ENCODE measurements around the gene PACRG. TPM values are rescaled to one million over a fixed set of nuclear protein-coding genes. Genes with fewer than 3 reads are reported as not detected.

PACRG gene
- total RNA-seq, 1 donor from 2014 or later, result 7.4 TPM

DNA sequence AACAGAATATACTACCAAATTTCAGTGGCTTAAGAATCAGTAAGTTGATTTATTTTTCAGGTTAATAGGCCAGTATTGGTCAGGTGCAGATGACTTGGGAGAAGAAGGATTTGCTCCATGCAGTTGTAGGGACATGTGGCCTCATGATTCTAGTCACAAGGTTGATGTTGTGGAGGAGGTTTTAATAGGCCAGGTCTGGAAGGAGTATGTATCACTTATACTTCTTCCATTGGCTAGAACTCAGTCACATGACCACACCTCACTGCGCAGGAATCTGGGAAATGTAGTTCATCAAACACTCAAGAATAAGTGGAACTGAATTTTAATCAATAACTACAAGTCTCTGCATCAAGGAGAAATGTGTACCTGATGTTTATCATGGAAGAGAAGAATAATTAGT, 405.2 kb downstream of the PACRG start:
- intact Hi-C loops (cut with DNase I), result no loop called here
- ATAC-seq (ENCODE audit: poor library complexity) (no peak), DNase-seq (no peak)

DNA sequence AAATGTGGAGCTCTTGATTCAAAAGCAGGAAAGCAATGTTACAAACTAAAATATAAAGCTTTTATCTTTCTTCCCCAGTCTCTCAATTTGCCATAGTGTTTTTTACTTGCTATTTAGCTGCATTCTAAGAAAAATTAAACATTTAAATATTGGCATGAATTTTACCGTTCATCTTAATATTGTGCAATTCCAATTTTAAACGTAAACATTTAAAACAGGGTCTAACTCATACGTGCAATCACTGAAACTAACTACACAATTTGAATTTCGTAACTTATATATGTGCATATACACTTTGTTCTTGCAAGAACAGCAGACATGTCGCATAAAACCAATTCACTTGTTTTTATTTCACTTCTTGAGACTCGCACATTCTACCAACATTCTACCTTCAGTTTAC, 405.9 kb downstream of the PACRG start:
- no peak for ATAC-seq (ENCODE audit: poor library complexity)
- DNase-seq, result no peak
- intact Hi-C loops (cut with DNase I), result no loop called here

DNA sequence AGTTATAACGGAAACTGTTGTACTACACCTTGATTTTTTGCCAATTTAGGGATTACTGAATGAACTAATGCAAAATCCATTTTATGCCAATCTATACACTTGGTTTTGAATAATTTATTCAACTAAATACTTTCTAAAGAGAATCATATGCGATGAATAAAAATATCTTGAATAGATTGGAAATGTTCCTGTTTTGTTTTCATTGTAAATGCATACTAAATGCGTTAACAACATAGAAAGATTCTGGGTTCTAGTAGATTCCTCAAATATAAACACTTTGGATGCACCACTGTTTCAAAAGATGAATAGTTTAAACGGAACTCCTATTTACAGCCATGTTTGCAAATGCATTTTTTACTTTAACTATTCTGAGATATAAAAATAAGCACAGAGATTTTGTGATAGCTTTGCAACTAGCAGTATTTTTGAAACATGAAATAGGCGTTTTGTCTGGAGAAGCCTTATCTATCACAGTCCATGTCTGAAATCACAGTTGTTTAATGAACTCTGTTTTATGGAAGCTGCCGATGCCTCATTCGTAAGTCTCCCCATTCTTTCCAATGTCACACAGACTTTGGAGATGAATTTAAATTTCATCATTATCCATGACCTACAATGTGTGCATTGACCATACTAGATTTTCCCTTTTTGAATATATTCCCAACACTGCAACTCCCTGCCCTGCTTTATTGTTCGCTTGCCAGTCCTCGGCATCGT, 409.1 kb downstream of the PACRG start:
- ATAC-seq (ENCODE audit: poor library complexity) (no peak), DNase-seq (no peak)
- intact Hi-C loops (cut with DNase I), result no loop called here

DNA sequence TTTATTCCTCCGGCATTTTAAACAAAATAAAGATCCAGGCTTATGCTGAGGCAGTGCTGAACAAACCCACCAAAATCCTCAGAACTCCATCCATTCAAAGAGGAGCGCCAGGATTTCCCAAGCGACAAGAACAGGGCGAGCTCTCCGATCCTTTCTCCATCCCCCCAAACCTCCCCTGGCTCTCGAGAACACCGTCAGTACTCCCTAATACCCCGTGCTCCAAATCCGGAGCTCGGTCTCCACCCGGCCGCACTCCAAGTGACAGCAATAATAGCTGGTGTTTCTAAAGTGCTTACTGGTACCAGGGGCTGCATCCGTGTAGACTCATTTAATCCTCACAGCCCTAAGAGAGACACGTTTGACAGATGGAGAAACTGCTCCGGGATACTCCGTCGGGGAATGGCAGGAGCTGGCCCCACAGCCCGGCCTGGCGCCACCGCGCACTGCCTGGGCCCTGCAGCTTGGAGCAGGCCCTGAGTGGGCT, 409.7 kb downstream of the PACRG start:
- intact Hi-C loops (cut with DNase I), result no loop called here
- DNase-seq (no peak), ATAC-seq (ENCODE audit: poor library complexity) (no peak)

DNA sequence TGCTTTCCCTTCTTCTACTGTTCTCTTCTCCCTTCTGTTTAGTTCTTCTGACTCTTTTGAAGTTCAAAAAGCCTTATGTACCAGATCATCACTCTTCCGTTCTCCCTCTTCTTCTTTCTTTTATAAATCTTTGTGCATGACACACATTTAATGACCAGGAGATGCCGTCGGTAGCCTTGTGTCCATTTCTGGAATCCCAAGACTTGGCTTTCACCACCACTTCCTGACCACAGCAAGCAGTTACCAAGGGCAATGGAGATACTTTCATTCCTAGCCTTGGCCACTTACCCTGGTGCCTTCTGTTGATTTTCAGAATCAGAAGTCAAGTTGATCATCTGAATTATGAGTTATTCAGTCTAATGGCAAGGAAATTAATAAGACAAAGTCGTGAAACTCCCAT, 418.3 kb downstream of the PACRG start:
- ATAC-seq (ENCODE audit: poor library complexity) (no peak), DNase-seq (no peak)
- intact Hi-C loops (cut with DNase I), result no loop called here

DNA sequence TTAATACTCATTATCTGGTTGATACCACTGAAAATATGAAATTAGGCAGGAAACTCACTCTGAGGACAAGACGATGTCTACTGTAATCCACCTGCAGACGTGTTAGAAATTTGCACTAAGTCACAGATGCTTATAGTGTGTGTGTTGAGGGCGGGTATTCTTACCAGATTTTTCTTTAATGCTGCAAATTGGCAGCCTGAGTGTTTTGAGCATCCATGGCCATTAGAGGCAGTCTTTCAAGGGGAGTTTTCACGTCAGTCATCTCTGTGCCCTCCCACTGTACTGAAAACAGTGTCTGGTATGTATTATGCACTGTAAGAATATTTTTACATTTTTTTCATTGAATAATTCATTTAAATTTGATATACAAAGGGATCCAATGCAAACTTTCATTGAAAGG, 420.2 kb downstream of the PACRG start:
- ATAC-seq (ENCODE audit: poor library complexity) (no peak), DNase-seq (no peak)
- intact Hi-C loops (cut with DNase I), result no loop called here

DNA sequence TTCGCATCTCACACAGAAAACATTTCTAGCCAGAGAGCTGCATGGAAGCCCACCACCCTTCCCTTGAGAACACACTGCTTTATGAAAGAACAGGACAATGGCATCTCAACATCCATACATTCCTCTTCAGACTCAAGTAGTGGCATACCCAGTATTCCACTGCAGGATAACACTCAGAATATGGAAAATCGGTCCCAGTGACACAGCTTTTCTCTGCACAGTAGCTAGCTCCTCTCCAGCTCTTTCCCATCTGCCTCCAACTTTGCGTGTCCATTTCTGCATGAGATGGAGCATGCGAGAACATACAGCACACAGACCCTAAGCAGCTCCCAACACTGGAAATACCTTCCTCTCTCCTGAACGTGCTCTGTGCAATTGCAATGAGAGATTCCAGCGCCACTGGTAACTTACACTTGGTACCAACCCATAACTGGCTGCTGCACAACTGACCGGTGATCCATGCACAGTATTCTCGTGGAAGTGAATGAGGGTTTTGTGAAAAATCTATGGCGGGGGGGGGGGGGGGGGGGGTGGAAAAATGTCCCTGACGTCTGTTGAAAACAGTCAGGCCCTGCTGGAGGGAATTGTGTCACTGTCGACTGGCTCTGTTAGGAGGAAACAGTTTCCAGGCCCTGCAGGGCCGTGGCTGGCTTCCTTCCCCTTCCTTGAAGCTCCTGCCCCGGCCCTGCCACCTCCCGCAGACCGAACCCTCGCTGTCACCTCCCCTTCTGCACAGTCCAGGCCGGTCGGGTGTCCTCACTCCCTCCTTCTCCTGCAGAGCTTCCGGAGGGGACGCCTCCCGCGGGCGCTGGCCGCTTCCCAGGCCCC, 420.9 kb downstream of the PACRG start:
- DNase-seq, result no peak
- ATAC-seq (ENCODE audit: poor library complexity), result no peak
- intact Hi-C loops (cut with DNase I), result no loop called here

DNA sequence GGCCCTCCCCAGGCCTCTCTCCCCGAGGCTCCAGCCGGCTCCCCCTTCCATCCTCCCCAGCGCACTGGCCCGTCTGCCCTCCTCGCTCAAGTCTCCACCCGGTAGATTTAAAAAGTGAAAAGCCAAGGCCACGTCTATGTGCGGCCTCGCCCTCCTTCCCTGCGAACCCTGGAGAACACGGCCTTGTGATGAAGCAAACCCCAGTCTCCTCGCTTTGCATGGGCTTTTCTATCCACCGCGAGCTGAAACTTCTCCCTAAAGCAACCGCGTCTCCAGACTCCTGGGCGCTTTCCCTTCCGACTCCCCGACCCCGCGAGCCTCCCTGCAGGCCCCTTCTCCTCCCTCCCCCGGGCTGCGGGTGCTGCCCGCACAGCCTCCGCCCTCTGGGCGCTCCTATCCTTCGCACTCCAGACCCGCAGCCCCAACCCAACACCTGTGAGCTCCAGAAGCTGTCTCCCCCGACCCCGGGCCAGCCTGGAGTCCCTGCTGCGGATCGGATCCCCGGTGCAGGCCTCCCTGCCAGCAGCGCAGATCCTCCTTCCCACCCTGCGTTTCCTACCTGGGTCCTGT, 421.6 kb downstream of the PACRG start:
- intact Hi-C loops (cut with DNase I), result no loop called here
- ATAC-seq (ENCODE audit: poor library complexity) (no peak), DNase-seq (no peak)

DNA sequence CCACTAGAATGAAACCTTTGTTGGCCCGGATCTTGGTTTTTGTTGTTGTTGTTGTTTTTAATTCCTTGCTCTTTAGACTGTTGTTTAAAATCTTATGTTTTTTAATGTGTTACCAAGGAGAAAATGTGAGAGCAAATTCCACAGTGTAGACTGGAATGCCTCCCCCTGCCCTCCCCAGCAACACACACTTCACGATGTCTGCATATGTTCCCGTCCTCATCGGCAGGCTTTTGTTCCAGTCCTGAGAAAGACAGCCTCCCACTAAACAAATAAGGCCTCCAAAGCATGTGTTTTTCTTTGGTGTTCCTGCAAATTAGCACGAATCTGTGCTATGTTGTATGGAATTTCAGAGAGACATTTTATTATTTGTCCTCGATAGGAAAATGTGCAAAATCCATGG, 423.4 kb downstream of the PACRG start:
- intact Hi-C loops (cut with DNase I), result no loop called here
- no peak for DNase-seq
- ATAC-seq (ENCODE audit: poor library complexity), result no peak

DNA sequence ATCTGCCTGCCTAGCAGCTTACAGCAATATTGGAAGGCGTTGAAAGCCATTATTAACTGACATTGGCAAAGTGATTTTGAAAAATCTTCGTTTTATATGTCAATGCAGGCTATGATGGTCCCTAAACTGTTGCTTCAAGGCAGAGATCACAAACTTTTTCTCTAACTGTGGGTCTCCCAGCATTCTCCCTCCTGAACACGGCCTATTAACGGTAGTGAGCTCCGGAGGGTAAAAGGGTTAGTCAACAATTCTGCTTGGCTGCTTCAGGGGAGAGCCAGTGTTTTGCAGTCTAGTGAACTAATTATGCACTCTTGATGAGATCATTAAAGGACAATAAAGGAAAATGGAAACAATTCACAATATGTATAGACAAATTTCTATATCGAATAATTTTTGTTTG, 424.9 kb downstream of the PACRG start:
- no peak for ATAC-seq (ENCODE audit: poor library complexity)
- no peak for DNase-seq
- intact Hi-C loops (cut with DNase I), result no loop called here

DNA sequence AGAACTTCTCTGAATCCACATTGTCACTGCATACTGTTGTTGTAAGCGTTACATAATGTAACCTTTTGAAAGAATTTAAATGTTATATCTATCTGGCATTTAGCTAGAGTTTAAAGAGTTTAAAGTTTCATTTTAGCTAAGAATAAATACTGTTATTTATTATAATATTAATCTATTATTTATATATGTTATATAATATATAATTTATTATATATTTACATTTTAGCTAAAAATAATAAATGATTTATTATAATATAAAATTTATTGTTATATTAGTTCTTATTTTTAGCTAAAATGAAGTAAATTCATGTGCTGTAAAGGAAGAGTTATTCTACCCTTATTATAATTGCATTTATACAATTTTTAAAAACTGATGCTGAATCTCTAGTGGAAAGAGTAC, 431.3 kb downstream of the PACRG start:
- ATAC-seq (ENCODE audit: poor library complexity) (no peak), DNase-seq (no peak)
- intact Hi-C loops (cut with DNase I), result no loop called here

DNA sequence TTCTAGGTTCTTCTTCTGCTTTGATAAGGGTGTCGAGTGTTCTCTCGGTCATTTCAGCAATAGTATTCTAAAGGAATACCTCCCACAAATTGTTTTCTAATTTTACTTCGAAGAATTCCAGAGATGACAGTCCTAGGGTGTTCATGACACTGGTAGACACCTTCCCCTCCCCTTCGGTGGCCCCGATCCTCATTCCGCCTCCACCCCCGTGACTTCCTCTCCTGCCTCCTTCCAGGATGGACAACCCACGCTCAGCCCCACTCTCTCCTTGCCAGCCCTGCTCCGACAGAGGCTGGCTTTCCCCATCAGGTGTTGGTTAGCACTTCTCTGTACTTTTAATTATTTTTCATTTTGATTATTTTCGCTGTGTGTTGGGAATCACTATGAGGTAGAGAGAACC, 431.9 kb downstream of the PACRG start:
- DNase-seq, result no peak
- peak; percentile 45 for ATAC-seq (ENCODE audit: poor library complexity)
- intact Hi-C loops (cut with DNase I), result no loop called here

DNA sequence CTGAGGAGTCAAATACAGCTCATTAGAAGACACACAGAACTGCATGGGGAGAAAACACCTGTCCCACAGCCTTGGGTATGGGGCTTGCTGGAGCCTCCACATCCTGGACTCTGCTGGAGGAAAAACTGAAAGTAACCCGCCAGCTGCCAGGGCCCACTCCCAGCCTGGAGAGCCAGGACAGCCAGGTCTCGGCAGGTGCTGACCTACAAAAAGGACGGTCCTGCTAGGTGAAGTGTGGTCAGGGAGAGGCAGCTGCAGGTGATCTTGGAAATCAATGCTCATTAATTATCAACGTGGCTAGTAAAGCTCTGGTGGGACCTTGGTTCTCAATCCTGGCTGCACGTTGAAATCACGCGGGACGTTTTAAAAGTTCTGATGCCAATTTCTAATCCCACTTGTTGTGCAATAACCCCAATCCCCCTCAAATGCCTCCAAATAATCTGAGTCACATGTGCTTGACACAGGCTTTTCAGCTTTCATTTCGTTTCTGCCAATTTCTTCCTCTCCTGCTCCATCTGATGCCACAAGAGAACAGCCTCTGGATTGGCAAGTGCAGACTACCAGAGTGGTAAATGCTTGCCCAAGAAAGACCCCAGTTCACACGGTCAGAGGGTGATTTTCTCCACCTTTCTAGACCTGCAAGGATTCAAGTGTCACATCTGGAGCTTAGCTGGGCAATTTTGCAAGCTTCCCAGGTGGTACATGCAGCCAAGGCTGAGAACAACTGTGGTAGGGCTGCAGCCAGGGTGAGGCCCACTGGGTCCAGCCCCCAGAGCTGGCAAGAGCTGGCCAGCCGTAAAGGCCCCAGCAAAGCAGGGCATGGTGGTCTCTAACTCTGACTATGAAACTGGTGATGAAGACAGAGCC, 434.5 kb downstream of the PACRG start:
- DNase-seq (no peak), ATAC-seq (ENCODE audit: poor library complexity) (no peak)
- intact Hi-C loops (cut with DNase I), result no loop called here

DNA sequence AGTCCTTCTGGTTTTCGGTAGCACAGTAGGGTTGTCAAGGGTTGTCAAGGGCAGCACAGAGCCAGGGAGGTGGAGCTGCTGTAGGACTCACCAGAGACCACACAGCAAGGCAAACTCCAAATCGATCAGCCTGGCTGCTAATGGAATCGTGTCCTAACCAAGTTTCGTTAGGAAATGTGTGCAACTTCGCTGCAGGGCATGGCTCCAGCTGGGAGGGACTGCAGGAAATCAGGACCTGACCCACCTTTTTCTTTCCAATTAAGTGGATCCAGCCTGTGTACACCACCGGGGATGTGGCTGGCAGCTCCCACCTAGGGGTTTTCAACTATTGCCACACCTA, 435.1 kb downstream of the PACRG start:
- ATAC-seq (ENCODE audit: poor library complexity) (no peak), DNase-seq (no peak)
- intact Hi-C loops (cut with DNase I), result no loop called here

DNA sequence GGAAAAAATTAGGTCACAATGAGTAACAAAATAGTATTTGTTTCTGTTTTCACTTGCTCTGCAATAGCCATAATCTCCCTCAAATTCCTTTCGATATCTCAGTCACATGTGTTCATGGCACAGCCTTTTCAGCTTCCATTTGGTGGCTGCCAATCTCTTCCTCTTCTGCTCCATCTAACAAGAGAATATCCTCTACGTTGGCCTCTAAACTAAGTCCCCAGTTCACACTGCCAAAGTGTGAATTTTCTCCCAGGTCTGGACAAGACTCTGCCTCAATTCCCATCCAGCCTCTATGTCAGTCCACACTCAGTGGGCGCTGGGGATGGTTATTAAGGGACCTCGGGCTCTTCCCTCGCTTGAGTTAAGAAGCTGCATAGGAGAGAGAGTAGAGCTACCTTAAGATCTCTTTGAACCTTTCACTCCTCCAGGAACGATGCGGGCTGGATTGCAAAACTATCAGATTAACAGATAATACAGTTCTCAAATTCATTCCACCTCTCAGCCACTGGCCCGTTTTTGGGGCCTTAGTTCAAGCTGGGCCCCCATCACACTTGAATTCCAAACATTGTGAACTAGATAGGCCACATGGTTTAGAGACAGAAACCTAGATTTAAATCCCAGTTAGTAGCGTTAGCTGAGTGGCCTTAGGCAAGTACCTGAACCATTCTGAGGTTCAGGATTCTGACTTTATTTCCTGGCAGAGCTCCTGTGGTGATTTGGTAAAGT, 436.6 kb downstream of the PACRG start:
- intact Hi-C loops (cut with DNase I), result no loop called here
- DNase-seq, result no peak
- no peak for ATAC-seq (ENCODE audit: poor library complexity)

DNA sequence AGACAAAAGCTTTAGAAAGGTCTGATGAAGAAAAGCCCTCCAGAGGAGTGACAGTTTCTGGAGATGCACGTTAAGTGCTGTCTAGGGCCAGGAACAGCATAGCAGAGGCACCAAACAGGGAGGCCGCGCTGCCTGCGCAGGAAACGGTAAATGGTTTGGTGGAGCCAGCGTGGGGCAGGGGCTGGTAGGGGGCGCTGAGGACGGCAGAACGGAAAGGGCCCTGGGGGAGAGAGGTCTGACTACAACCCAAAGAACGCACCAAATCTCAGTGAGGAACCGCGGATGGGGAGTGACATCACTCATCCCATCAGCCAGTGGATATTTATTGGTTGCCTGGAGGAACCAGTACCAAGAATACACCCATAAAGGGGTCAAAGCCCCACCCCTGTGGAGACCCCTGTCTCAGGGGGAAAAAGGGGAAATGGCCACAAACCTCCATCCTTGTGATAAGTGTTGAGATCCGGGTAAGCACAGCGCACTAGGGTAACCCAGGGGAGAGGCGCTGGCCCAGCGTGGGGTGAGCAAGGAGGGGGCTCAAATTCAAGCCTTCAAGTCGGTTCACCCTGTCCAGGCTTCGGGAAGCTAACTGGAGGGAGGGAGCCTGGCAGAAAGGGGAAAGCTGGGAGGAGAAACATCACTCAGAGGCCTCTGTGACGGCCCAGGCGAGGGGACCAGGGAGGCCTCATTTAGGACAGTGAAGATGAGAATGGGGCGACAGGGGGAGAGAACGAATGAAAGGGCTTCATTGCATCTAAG, 437.6 kb downstream of the PACRG start:
- ATAC-seq (ENCODE audit: poor library complexity), result no peak
- intact Hi-C loops (cut with DNase I), result no loop called here
- DNase-seq, result no peak

DNA sequence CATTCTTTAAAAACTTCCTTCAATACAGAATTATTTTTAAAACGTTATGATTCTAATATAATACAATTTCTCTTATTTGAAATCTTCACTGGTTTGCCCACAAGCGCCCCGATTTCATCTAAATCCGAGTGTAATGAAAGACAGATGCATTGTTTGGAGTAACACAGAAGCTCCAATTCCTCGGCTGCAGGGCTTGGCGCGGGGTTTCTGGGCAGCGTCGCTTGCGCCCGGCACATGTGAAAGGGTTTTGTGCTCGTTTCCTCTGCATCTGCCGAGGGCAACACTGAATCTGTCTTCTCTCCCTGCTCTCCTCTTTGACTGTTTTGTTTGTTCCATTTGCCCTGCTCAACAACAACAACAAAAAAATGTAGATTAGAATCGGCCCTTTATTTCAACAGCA, 438.1 kb downstream of the PACRG start:
- intact Hi-C loops (cut with DNase I), result no loop called here
- ATAC-seq (ENCODE audit: poor library complexity), result no peak
- no peak for DNase-seq

DNA sequence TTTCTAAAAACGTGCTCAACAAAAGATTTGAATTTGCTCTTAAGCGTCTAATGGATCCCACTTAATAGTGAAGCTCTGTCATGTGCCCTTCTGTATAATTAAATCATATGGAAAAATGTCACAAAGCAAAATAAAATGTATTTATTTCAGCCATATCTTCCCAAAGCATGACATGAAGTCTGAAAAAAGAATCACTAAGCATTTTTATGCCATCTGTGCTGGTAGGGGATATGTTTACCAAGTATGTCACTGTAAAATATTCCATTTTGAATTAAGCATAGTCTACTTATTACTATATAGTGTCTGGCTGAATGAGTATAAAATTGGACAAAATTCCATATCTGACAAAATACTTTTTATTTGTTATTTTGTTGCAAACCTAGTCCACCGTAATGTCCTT, 438.7 kb downstream of the PACRG start:
- no peak for ATAC-seq (ENCODE audit: poor library complexity)
- intact Hi-C loops (cut with DNase I), result no loop called here
- DNase-seq, result no peak

Data from Right ventricle myocardium superior (tissue), 1 donor.